Mesodermal cell (in vitro differentiated cells): ENCODE results near the gene ZBTB39.
A peak's percentile ranks its signal among the peaks of the same experiment; 100 is the strongest.
"Not testable (repeated sequence)": the region's sequence is repeated elsewhere in the genome, so short reads cannot be mapped to it uniquely, and the experiment has no call there.

Source experiments
- H3K27ac ChIP-seq: 2 replicates; pipeline ENCODE4 v1.7.0; 2013; ENCODE audit warnings: mild to moderate bottlenecking, low read depth, low read length, moderate library complexity; ENCODE audit not compliant: severe bottlenecking
- H3K36me3 ChIP-seq: 2 replicates; pipeline ENCODE4 v1.7.1; 2013; ENCODE audit warnings: mild to moderate bottlenecking, low read length, moderate library complexity; ENCODE audit not compliant: control insufficient read depth, insufficient read depth
- H3K4me1 ChIP-seq: one replicate; pipeline ENCODE4 v1.7.1; 2013; ENCODE audit warnings: mild to moderate bottlenecking, low read length; ENCODE audit not compliant: insufficient read depth, control insufficient read depth, poor library complexity, severe bottlenecking
- H3K4me3 ChIP-seq: 2 replicates; pipeline ENCODE4 v1.7.0; 2013; ENCODE audit warnings: low read length, control low read depth, mild to moderate bottlenecking; ENCODE audit not compliant: insufficient read depth, poor library complexity, severe bottlenecking; ENCODE audit errors: extremely low read depth
- H3K9me3 ChIP-seq: 2 replicates; pipeline ENCODE4 v1.7.1; 2013; ENCODE audit warnings: mild to moderate bottlenecking, low read length, moderate library complexity; ENCODE audit not compliant: control insufficient read depth
- WGBS, 2 experiments: methylation state at CpG; one replicate each; pipeline ENCODE4 v1.1.5; 2013; ENCODE audit warnings: missing lambda C conversion rate in 2 of 2; ENCODE audit not compliant: insufficient coverage in 2 of 2; 5-methylcytosine and 5-hydroxymethylcytosine counted together

ZBTB39 gene

DNA sequence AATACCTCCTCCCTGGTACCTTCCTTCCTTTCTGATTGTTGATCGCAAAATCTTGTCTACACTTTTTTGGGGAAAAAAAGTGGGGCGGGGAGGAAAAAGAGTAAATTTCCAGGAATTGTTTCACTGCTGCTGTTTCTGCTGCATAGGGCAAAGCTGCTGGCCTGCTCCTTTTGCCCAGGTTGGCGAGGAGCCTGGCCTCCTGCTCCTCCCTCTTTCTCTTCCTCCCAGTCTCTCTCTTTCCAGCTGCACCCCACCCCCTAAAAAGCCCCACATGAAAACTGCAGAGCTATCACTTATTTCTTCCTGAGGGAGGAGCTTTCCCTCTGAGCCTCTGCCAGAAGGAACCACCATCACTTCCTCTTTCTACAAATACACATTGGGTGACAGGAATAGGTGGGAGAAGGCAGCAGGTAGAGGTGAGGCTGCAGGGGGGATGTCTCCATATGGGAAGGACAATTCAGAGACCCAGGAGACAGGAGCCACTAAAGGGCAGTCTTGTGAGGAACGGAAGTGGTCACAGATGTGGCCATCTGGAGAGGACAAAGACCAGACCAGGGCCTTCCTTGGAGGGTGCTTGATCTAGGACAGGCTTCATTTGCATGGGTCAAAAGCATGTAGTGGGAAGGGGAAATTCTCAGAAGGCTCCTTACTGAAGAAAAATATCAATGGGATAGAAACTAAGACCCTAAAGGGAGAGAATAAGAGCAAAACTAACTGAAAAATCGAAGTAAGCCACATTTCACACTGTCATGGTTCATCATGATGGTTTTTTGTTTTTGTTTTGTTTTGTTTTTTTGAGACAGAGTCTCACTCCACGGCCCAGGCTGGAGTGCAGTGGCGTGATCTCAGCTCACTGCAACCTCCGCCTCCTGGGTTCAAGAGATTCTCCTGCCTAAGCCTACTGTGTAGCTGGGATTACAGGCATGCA lies 14.8 kb downstream of the ZBTB39 start:
- Histone ChIP-seq H3K4me3 (no peak overlapping the region), H3K27ac (no peak overlapping the region), H3K36me3 (peaks cover 5% of the 10 kb centered on the region), H3K4me1 (peaks cover 28% of the 10 kb centered on the region), H3K9me3 (no peaks in the 10 kb centered on the region)
- WGBS, 2 experiments = 87 to 88% methylated on average over 6 to 8 of the region's 8 CpGs

DNA sequence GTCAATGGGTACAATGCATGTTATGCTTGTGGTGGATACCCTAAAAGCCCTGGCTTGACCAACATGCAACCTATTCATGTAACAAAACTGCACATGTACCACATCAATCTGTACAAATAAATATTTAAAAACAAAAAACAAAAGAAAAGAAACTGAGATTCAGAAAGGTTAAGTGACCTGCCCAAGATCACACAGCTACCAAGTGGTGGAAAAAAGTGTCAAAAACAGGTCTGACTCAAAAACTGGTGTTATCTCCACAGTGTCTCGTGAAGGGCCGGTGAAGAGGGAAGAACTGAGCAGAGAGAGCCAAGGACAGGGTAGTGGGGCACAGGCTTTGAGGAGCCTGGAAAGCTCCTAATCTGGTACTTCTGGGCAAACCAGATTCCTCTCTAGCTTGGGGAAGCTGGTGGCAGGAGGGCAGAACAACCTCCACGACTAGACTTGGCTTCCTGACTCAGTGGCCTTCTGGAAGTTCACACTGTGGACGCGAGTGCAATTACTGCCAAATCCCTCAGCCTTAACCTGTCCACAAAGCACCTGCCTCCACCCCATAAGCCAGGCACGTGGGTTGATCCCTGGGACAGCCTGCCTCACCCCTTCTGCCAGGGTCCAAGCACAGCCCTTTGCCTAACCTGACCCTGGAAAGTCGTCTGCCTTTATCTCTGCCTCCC lies 15.6 kb downstream of the ZBTB39 start:
- Histone ChIP-seq H3K27ac (no peak overlapping the region), H3K9me3 (no peaks in the 10 kb centered on the region), H3K36me3 (peaks cover 5% of the 10 kb centered on the region), H3K4me1 (peaks cover 29% of the 10 kb centered on the region), H3K4me3 (no peak overlapping the region)
- 83 to 89% methylated on average over 4 to 5 of the region's 7 CpGs for WGBS, 2 experiments

DNA sequence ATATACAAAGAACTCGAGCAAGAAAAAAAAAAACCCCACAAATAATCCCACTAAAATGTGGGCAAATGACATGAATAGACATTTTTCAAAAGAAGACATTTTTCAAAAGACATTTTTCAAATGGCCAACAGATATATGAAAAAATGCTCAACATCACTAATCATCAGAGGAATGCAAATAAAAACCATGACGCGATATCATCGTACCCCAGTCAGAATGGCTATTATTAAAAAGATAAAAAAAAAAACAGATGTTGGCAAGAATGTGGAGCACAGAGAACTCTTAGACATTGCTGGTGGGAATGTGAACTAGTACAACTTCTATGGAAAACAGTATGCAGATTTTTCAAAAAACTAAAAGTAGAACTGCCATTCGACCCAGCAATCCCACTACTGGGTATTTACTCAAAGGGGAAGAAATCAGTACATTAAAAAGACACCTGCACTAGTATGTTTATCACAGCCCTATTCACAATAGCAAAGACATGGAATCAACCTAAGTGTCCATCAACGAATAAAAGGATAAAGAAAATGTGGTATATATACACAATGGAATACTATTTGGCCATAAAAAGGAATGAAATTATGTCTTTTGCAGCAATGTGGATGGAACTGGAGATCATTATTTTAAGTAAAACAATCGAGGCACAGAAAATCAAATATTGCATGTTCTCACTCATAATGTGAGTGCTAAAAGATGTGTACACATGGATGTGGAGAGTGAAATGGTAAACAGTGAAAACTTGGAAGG lies 16.3 kb downstream of the ZBTB39 start:
- H3K4me3 ChIP-seq = no peak overlapping the region
- no peaks in the 10 kb centered on the region for H3K36me3 ChIP-seq
- no peak overlapping the region for H3K27ac ChIP-seq
- H3K9me3 ChIP-seq = no peaks in the 10 kb centered on the region
- H3K4me1 ChIP-seq = peaks cover 30% of the 10 kb centered on the region
- 100% methylated on average over 1 to 2 of the region's 7 CpGs for WGBS, 2 experiments

DNA sequence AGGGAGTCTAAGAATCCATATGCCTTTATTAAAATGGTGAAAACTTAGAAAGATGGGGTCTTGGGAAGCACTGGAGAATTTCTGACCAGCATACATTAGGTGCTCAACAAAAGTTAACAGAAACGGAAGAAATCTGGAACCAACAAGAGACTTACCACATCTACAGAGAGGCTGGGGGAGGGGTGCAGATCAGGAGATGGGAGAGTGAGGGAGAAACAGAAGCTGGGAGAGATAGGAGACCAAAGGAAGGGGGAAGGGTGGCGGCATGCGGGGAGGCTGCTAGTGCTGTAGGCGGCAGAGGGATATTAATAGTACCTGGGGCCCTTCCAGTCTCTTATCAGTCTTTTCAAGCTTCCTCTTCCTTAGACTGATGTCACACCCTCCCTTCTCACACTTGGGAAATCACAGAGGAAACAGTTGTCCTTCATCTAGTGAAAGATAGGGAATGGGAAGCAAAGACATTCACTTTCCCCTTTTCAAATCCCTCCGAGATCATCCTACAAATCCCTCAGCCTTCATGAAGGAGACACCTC lies 18.1 kb downstream of the ZBTB39 start:
- Histone ChIP-seq H3K4me1 (peaks cover 30% of the 10 kb centered on the region), H3K9me3 (no peaks in the 10 kb centered on the region), H3K27ac (peak overlapping the region; percentile 38), H3K4me3 (no peak overlapping the region), H3K36me3 (no peaks in the 10 kb centered on the region)
- WGBS, 2 experiments = 60% methylated on average over 1 of the region's 5 CpGs; no CpG with 5 or more reads in 1 of the 2 experiments

DNA sequence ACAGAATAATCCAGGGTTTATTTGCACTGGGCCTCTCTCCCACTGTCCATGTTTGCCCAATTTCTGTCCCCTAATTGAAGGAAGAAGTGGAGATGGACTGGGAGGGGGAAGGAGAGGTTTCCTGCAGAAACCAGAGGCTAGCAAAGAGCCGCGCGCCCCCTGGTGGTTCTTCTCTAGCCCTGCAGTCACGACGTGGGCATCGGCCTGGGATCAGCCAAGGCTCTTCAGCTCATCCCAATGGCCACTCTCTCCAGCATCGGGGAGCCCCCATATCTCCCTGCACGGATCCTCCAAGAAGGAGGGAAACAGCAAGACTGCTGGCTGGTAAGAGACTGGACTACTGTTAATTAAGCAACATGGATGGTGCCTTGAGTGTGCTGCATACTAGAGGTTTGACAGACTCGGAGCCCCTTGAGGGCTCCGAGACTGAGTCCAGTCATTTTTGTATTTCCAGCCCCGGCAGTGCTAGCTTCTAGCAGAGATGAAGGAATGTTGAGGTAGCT lies 18.7 kb downstream of the ZBTB39 start:
- H3K36me3 ChIP-seq = no peaks in the 10 kb centered on the region
- WGBS, 2 experiments = 29 to 92% methylated on average over 2 to 11 of the region's 11 CpGs
- peak overlapping the region; percentile 38 for H3K27ac ChIP-seq
- no peak overlapping the region for H3K4me3 ChIP-seq
- peaks cover 30% of the 10 kb centered on the region for H3K4me1 ChIP-seq
- no peaks in the 10 kb centered on the region for H3K9me3 ChIP-seq

GRCh38 chr12:56987011-56987410 lies 19.3 kb downstream of the ZBTB39 start:
- peaks cover 26% of the 10 kb centered on the region for H3K4me1 ChIP-seq
- no peaks in the 10 kb centered on the region for H3K9me3 ChIP-seq
- no peak overlapping the region for H3K27ac ChIP-seq
- no peak overlapping the region for H3K4me3 ChIP-seq
- no peaks in the 10 kb centered on the region for H3K36me3 ChIP-seq

GRCh38 chr12:56985714-56986113 lies 20.6 kb downstream of the ZBTB39 start:
- H3K4me1 ChIP-seq = peaks cover 25% of the 10 kb centered on the region
- not testable (repeated sequence) for H3K27ac ChIP-seq, H3K9me3 ChIP-seq, H3K36me3 ChIP-seq, H3K4me3 ChIP-seq
- WGBS, 2 experiments = 83 to 100% methylated on average over 1 to 4 of the region's 6 CpGs

DNA sequence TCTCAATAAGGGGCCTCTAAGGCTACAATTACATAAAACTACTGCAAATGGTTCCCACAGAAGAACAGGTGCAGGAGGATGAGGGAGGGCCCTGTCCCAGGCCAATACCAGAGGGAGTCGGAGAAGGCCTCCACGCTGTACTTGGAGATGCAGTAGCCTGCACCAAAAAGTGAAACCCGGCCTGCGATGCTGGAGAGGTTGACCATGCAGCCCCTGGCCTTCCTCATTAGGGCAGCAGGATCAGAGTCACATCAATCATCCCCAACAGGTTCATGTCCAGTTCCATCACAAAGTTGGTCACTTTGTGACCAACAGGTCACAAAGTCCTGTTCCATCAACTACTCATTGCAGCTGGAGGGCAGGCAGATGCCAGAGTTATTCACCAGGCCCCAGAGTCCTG lies 23.0 kb downstream of the ZBTB39 start:
- 98 to 100% methylated on average over 2 to 4 of the region's 4 CpGs for WGBS, 2 experiments
- no peak overlapping the region for H3K27ac ChIP-seq
- peaks cover 9% of the 10 kb centered on the region for H3K4me1 ChIP-seq
- no peaks in the 10 kb centered on the region for H3K9me3 ChIP-seq
- no peaks in the 10 kb centered on the region for H3K36me3 ChIP-seq
- H3K4me3 ChIP-seq = no peak overlapping the region

GRCh38 chr12:56982578-56983236 lies 23.6 kb downstream of the ZBTB39 start:
- not testable (repeated sequence) for H3K27ac ChIP-seq, H3K4me3 ChIP-seq, H3K4me1 ChIP-seq, H3K36me3 ChIP-seq, H3K9me3 ChIP-seq
- WGBS, 2 experiments = 70% methylated on average over 2 of the region's 3 CpGs; no CpG with 5 or more reads in 1 of the 2 experiments

- no peak overlapping the region for H3K27ac ChIP-seq
- WGBS, 2 experiments = 88 to 100% methylated on average over 1 to 3 of the region's 4 CpGs
Measured at GRCh38 chr12:56980941-56981530, 25.3 kb downstream of the ZBTB39 start.

More at GRCh38 chr12:56980941-56981530, 25.3 kb downstream of the ZBTB39 start:
- peaks cover 2% of the 10 kb centered on the region for H3K4me1 ChIP-seq
- no peak overlapping the region for H3K4me3 ChIP-seq
- H3K36me3 ChIP-seq = no peaks in the 10 kb centered on the region
- no peaks in the 10 kb centered on the region for H3K9me3 ChIP-seq
